Natural killer cell (primary cell): Measurements from ENCODE around the gene ZFYVE9. TPM values are rescaled to one million over a fixed set of nuclear protein-coding genes. Genes with fewer than 3 reads are reported as not detected.

Experiments
- ATAC-seq, 3 donors: fragments of 150-1000 bp in 2 of 3; fragments of 200-7000 bp in 1 of 3; cut with Tn5 transposase; 1 replicate in 1 of 3; 2 replicates in 2 of 3; pipeline ENCODE4 v1.10.0; 2021; ENCODE audit warnings: mild to moderate bottlenecking in 2 of 3, moderate library complexity in 2 of 3
- DNase-seq, 2 donors: peaks; one replicate each; pipeline versions ENCODE4 v3.0.0 to v3.0.0-alpha.2; 2013 to 2021; ENCODE audit warnings: mixed read lengths in 1 of 2
- H3K27ac ChIP-seq: one replicate; pipeline ENCODE4 v1.5.1; 2013; ENCODE audit warnings: mild to moderate bottlenecking, low read length
- H3K27me3 ChIP-seq: one replicate; pipeline ENCODE4 v1.6.1; 2013; ENCODE audit warnings: low read length; ENCODE audit not compliant: control insufficient read depth, insufficient read depth
- H3K36me3 ChIP-seq: one replicate; pipeline ENCODE4 v1.6.1; 2013; ENCODE audit warnings: low read length; ENCODE audit not compliant: control insufficient read depth, insufficient read depth
- H3K4me1 ChIP-seq: one replicate; pipeline ENCODE4 v1.6.1; 2013; ENCODE audit warnings: low read length; ENCODE audit not compliant: control insufficient read depth, insufficient read depth
- H3K4me3 ChIP-seq: one replicate; pipeline ENCODE4 v1.5.1; 2013; ENCODE audit warnings: low read length
- H3K9me3 ChIP-seq: one replicate; pipeline ENCODE4 v1.6.1; 2013; ENCODE audit warnings: low read length; ENCODE audit not compliant: control insufficient read depth, insufficient read depth
- H3K27ac Mint-ChIP-seq, 2 donors: one replicate each; pipeline ENCODE4 v1.8.0; 2022; ENCODE audit warnings: mild to moderate bottlenecking in 2 of 2, mixed read lengths in 2 of 2, moderate library complexity in 1 of 2
- H3K27me3 Mint-ChIP-seq, 2 donors: one replicate each; pipeline ENCODE4 v1.8.0; 2022; ENCODE audit warnings: low read depth in 2 of 2, mixed read lengths in 2 of 2
- H3K36me3 Mint-ChIP-seq: one replicate; pipeline ENCODE4 v1.8.0; 2022; ENCODE audit warnings: mixed read lengths
- H3K4me1 Mint-ChIP-seq, 2 donors: one replicate each; pipeline ENCODE4 v1.8.0; 2022; ENCODE audit warnings: mixed read lengths in 2 of 2
- H3K4me3 Mint-ChIP-seq: one replicate; pipeline ENCODE4 v1.8.0; 2022; ENCODE audit warnings: mild to moderate bottlenecking, moderate library complexity, mixed read lengths
- H3K9me3 Mint-ChIP-seq, 2 donors: one replicate each; pipeline ENCODE4 v1.8.0; 2022; ENCODE audit warnings: mixed read lengths in 2 of 2
- WGBS: methylation state at CpG from one replicate; pipeline ENCODE4 v1.1.7; 2013; ENCODE audit warnings: missing lambda C conversion rate; ENCODE audit not compliant: insufficient coverage; 5-methylcytosine and 5-hydroxymethylcytosine counted together
- intact Hi-C: fragments of 100-400 bp; cut with micrococcal nuclease; formaldehyde crosslinking; loops from one replicate; pipeline ENCODE4 v1.14.2; 2022
- total RNA-seq, 4 donors: library from RNA; stranded (reverse); fragments of 120-200 nt in 1 of 4; gene quantifications; one replicate each; pipeline versions ENCODE4 v1.2.3 to v1.2.4, GENCODE V29; 2013 to 2022
- TF ChIP-seq, protein P1 (sequence below): fragments of 200-600 bp; IDR thresholded peaks from one replicate; pipeline ENCODE4 v1.8.0; 2022; ENCODE audit warnings: antibody characterized with exemption

The ZFYVE9 gene
- total RNA-seq, 3 donors from 2014 or later (not counting 1 experiment from before 2014, with no cell fraction given), result 1.1 to 2.3 (median 1.8) TPM

DNA sequence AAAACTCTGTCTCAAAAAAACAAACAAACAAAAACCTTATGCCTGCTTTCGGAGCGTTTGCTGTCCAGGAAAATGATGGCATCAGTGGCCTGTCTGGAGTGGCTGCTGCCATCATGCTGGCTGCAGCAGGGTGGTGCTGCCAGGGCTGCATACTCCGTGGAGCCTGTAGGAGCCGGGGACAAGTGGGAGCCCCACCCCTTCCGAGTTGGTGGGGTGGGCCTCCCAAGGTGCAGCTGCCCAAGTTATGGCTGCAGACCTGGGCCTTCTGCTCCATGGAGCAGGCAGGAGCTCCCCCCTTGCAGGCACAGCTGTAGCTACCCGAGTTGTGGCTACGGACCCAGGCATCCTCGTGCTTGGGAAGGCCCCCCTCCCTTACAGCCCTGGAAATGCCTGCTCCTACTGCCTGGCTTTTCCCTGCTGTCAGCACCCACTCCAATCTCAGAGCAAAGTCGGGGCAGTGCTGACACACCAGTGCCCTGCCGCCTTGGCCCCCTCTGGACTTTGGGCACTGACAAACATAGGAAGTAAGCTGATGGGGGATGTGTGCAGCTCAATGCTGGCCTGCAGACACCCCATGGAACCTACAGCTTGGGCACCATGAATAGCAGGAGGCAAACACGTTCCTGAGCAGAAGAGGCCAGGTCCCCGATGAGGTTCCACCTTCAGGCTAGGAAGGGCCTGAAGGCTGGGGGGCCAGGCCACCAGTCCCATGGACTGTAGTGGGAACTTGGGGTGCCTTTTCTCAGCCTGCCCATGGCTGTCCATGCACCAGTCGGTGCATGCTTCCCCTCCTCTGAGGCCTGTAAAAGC lies 163.7 kb downstream of the ZFYVE9 start:
- H3K4me1 Mint-ChIP-seq, result no peaks in the 10 kb centered on the region
- no peaks in the 10 kb centered on the region for H3K27me3 ChIP-seq
- no peaks in the 10 kb centered on the region for H3K36me3 Mint-ChIP-seq
- no peak overlapping the region for H3K4me3 Mint-ChIP-seq
- no peak overlapping the region for H3K27ac ChIP-seq
- intact Hi-C loops, result no loop called here
- no peaks in the 10 kb centered on the region for H3K9me3 Mint-ChIP-seq
- no peaks in the 10 kb centered on the region for H3K36me3 ChIP-seq
- no peak for DNase-seq
- no peaks in the 10 kb centered on the region for H3K9me3 ChIP-seq
- TF ChIP-seq, protein P1, sequence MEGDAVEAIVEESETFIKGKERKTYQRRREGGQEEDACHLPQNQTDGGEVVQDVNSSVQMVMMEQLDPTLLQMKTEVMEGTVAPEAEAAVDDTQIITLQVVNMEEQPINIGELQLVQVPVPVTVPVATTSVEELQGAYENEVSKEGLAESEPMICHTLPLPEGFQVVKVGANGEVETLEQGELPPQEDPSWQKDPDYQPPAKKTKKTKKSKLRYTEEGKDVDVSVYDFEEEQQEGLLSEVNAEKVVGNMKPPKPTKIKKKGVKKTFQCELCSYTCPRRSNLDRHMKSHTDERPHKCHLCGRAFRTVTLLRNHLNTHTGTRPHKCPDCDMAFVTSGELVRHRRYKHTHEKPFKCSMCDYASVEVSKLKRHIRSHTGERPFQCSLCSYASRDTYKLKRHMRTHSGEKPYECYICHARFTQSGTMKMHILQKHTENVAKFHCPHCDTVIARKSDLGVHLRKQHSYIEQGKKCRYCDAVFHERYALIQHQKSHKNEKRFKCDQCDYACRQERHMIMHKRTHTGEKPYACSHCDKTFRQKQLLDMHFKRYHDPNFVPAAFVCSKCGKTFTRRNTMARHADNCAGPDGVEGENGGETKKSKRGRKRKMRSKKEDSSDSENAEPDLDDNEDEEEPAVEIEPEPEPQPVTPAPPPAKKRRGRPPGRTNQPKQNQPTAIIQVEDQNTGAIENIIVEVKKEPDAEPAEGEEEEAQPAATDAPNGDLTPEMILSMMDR, result no peak
- peaks cover 0 to 3% of the 10 kb centered on the region in 2 donors for H3K27me3 Mint-ChIP-seq
- no peak overlapping the region for H3K4me3 ChIP-seq
- 91% methylated on average over 13 of the region's 13 CpGs for WGBS
- no peak for ATAC-seq
- H3K27ac Mint-ChIP-seq, result no peak overlapping the region
- H3K4me1 ChIP-seq, result no peaks in the 10 kb centered on the region

DNA sequence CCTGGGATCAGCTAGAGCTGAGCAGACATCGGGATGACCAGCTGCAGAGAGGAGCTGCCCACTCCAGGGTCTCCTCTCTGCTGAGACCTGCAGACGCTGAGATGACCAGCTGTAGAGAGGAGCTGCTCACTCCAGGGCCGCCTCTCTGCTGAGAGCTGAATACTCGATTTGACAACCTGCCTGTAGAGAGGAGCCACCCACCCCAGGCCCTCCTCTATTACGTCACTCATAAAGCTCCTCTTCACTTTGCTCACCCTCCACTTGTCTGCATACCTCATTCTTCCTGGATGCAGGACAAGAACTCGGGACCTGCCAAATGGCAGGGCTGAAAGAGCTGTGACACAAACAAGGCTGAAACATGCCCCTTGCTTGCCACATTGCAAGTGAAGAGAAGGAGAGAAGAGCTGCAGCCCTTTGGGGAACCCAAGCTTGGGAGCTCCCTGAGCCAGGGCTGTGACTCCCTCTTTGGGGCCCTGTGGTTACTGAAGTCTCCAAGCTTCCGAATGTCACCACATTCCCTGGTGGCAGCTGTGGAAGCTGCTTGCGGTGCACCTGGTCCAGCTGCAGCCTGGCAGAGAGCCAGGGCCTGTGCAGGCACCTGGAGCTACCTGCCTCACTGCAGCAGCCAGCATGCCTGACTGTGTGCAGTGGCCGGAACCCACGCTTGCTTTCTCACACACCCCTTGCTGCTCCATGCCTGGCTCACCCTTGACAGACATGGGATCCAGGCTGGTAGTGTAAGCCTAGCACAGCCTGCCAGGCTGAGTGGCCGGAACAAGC lies 164.5 kb downstream of the ZFYVE9 start:
- H3K9me3 ChIP-seq, result no peaks in the 10 kb centered on the region
- H3K4me1 Mint-ChIP-seq, result no peaks in the 10 kb centered on the region

DNA sequence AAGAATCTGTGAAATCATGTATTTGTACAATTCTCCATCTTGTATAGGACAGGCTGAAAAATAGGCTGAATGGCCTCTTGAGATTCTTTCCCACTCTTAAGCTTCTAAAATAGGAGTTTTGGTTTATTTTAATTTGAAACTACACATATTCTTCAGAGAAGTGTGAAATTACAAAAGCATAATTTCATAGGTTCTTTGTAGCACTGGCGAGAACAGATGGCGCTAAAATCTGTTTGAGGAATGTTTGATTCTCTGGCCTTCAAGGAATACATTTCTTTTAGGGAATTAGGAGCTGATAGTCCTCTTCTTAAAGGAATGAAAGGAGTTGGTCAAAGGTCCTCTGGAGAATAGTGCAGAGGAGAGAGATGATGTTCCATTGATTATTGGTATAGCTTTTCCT lies 179.2 kb downstream of the ZFYVE9 start:
- Histone ChIP-seq H3K36me3 (no peaks in the 10 kb centered on the region), H3K4me3 (no peak overlapping the region), H3K9me3 (no peaks in the 10 kb centered on the region), H3K27me3 (no peaks in the 10 kb centered on the region), H3K4me1 (no peaks in the 10 kb centered on the region), H3K27ac (no peak overlapping the region)
- Mint-ChIP-seq H3K36me3 (no peaks in the 10 kb centered on the region), H3K4me3 (no peak overlapping the region), H3K4me1 (no peaks in the 10 kb centered on the region), H3K27me3 (peaks cover 0 to 8% of the 10 kb centered on the region in 2 donors), H3K9me3 (no peaks in the 10 kb centered on the region), H3K27ac (no peak overlapping the region)
- DNase-seq, result no peak
- intact Hi-C loops, result no loop called here
- TF ChIP-seq, protein P1, result no peak
- no peak for ATAC-seq
- 100% methylated on average over 2 of the region's 2 CpGs for WGBS

More for the DNA sequence above, 164.5 kb downstream of the ZFYVE9 start:
- Histone ChIP-seq H3K4me3 (no peak overlapping the region), H3K27ac (no peak overlapping the region), H3K36me3 (no peaks in the 10 kb centered on the region), H3K4me1 (no peaks in the 10 kb centered on the region), H3K27me3 (no peaks in the 10 kb centered on the region)
- Mint-ChIP-seq H3K27ac (no peak overlapping the region), H3K27me3 (peaks cover 0 to 3% of the 10 kb centered on the region in 2 donors), H3K4me3 (no peak overlapping the region), H3K9me3 (no peaks in the 10 kb centered on the region), H3K36me3 (no peaks in the 10 kb centered on the region)
- ATAC-seq, result no peak
- TF ChIP-seq, protein P1, result no peak
- 92% methylated on average over 11 of the region's 11 CpGs for WGBS
- intact Hi-C loops, result no loop called here
- DNase-seq, result no peak
